HepG2 (cell line): Measurements from ENCODE around the gene NTN5. TPM values are rescaled to one million over a fixed set of nuclear protein-coding genes. Genes with fewer than 3 reads are reported as not detected.

Experiments
- ATAC-seq: fragments of 200-7000 bp; cut with Tn5 transposase; 3 replicates; pipeline ENCODE4 v1.9.1; 2020; ENCODE audit warnings: mild to moderate bottlenecking, moderate library complexity
- BruUV-seq: library from RNA; stranded (reverse); fragments of 400-500 nt; replicated peaks from 2 replicates; lab custom pipeline; 2021; lab: Mats Ljungman, UMichigan
- CTCF ChIA-PET: fragments of 300-600 bp; formaldehyde crosslinking; extraction: SDS; loops from one replicate; lab custom pipeline; 2021; ENCODE audit warnings: low total read pairs, inconsistent platforms, low intra/inter-chr PET ratio; lab: Yijun Ruan, JAX
- POLR2A ChIA-PET: fragments of 350-600 bp; sonication (Branson Sonifier 250); formaldehyde crosslinking; loops from one replicate; lab custom pipeline; 2020; ENCODE audit warnings: antibody characterized with exemption, inconsistent platforms; lab: Yijun Ruan, JAX
- DNase-seq: peaks from one replicate; pipeline ENCODE4 v3.0.0-alpha.2; 2015; ENCODE audit warnings: low spot score
- FAIRE-seq: peaks from 3 replicates; lab custom pipeline; 2011; peaks lifted over from hg19 to GRCh38; lab: Jason Lieb, UNC
- H2AFZ ChIP-seq: one replicate; pipeline ENCODE4 v1.6.1; 2011; ENCODE audit warnings: low read length, inconsistent platforms
- H3K27ac ChIP-seq: fragments of 300-600 bp; 3 replicates; pipeline ENCODE4 v1.8.0; 2011; ENCODE audit warnings: mixed run types, mild to moderate bottlenecking, mixed read lengths, low read length, inconsistent platforms; ENCODE audit not compliant: insufficient read depth; ENCODE audit errors: extremely low read length
- H3K27me3 ChIP-seq, 2 experiments: fragments of 200-600 bp in 1 of 2; 2 replicates in 1 of 2; 3 replicates in 1 of 2; pipeline versions ENCODE4 v1.6.0 to v1.8.0; 2011; ENCODE audit warnings: low read length in 2 of 2, mild to moderate bottlenecking in 2 of 2, moderate library complexity in 2 of 2, inconsistent platforms in 1 of 2; ENCODE audit not compliant: insufficient read depth in 2 of 2, control insufficient read depth in 1 of 2
- H3K36me3 ChIP-seq, 2 experiments: fragments of 200-600 bp in 1 of 2; replicated peaks in 1 of 2; 2 replicates in 1 of 2; 3 replicates in 1 of 2; pipeline versions ENCODE4 v1.5.1 to v1.8.0; 2011; ENCODE audit warnings: low read length in 2 of 2, inconsistent platforms in 1 of 2; ENCODE audit not compliant: insufficient read depth in 2 of 2, control insufficient read depth in 1 of 2
- H3K4me1 ChIP-seq: 2 replicates; pipeline ENCODE4 v1.5.1; 2012; ENCODE audit warnings: low read length, inconsistent platforms; ENCODE audit not compliant: insufficient read depth
- H3K4me2 ChIP-seq: 2 replicates; pipeline ENCODE4 v1.6.0; 2011; ENCODE audit warnings: low read depth, low read length, inconsistent platforms
- H3K4me3 ChIP-seq, 3 experiments: fragments of 200-600 bp in 1 of 3; sonication (generic), shearing (Covaris generic) in 1 of 3; replicated peaks in 1 of 3; 2 replicates each; pipeline ENCODE4 v1.5.1; 2011 to 2016; ENCODE audit warnings: low read length in 3 of 3, inconsistent platforms in 2 of 3, low read depth in 2 of 3, mild to moderate bottlenecking in 2 of 3, control low read depth in 1 of 3, mixed read lengths in 1 of 3; ENCODE audit not compliant: insufficient read depth in 1 of 3
- H3K79me2 ChIP-seq: one replicate; pipeline ENCODE4 v1.6.1; 2011; ENCODE audit warnings: low read length, inconsistent platforms; ENCODE audit not compliant: insufficient read depth
- H3K9ac ChIP-seq: 2 replicates; pipeline ENCODE4 v1.6.0; 2011; ENCODE audit warnings: mild to moderate bottlenecking, low read depth, low read length, inconsistent platforms; ENCODE audit not compliant: insufficient read depth
- H3K9me3 ChIP-seq: 2 replicates; pipeline ENCODE4 v1.5.1; 2012; ENCODE audit warnings: mild to moderate bottlenecking, low read length
- H4K20me1 ChIP-seq: 2 replicates; pipeline ENCODE4 v1.6.0; 2011; ENCODE audit warnings: inconsistent platforms, mild to moderate bottlenecking, low read length, moderate library complexity; ENCODE audit not compliant: insufficient read depth
- EP300 ChIP-seq, 3 experiments: sonication (generic) in 1 of 3; formaldehyde crosslinking in 1 of 3; IDR thresholded peaks; 2 replicates each; pipeline versions ENCODE4 v1.5.1 to v1.6.1; 2011 to 2020; ENCODE audit warnings: low read depth in 2 of 3, low read length in 2 of 3, borderline replicate concordance in 1 of 3, improper control_type of control experiment in 1 of 3, mild to moderate bottlenecking in 1 of 3, missing genetic modification reagents in 1 of 3, moderate library complexity in 1 of 3
- FOSL1 ChIP-seq: sonication (generic); formaldehyde crosslinking; IDR thresholded peaks from 2 replicates; pipeline ENCODE4 v1.9.0; 2021; ENCODE audit warnings: missing genetic modification reagents, borderline replicate concordance
- FOXP4 ChIP-seq: sonication (generic); formaldehyde crosslinking; IDR thresholded peaks from 2 replicates; pipeline ENCODE4 v1.4.0; 2020; ENCODE audit warnings: missing genetic modification reagents
- PHF8 ChIP-seq: sonication (generic); formaldehyde crosslinking; IDR thresholded peaks from 2 replicates; pipeline ENCODE4 v1.5.0; 2020; ENCODE audit warnings: missing genetic modification reagents
- THAP11 ChIP-seq: IDR thresholded peaks from 2 replicates; pipeline ENCODE4 v1.6.1; 2016; ENCODE audit warnings: missing biosample characterization, missing genetic modification reagents
- ZBTB7B ChIP-seq: sonication (generic); formaldehyde crosslinking; IDR thresholded peaks from 2 replicates; pipeline ENCODE4 v1.4.0; 2020; ENCODE audit warnings: missing genetic modification reagents
- ZNF564 ChIP-seq: sonication (generic); formaldehyde crosslinking; IDR thresholded peaks from 2 replicates; pipeline ENCODE4 v1.8.1; 2023; ENCODE audit warnings: mild to moderate bottlenecking, missing genetic modification reagents
- ZNF740 ChIP-seq: sonication (generic); formaldehyde crosslinking; IDR thresholded peaks from 2 replicates; pipeline ENCODE4 v1.4.0; 2020; ENCODE audit warnings: missing genetic modification reagents
- ZNF891 ChIP-seq: sonication (generic); formaldehyde crosslinking; IDR thresholded peaks from 2 replicates; pipeline ENCODE4 v1.5.0; 2020; ENCODE audit warnings: mild to moderate bottlenecking, missing genetic modification reagents
- ZSCAN31 ChIP-seq: sonication (generic); formaldehyde crosslinking; IDR thresholded peaks from 2 replicates; pipeline ENCODE4 v1.5.0; 2020; ENCODE audit warnings: low read depth, mild to moderate bottlenecking, missing genetic modification reagents
- WGBS: methylation state at CpG from one replicate; pipeline ENCODE4 v1.1.6; 2017; ENCODE audit warnings: low lambda C conversion rate; 5-methylcytosine and 5-hydroxymethylcytosine counted together
- in situ Hi-C: cut with HindIII; loops from 2 replicates; pipeline ENCODE4 v1.10.0; 2017; ENCODE audit warnings: low pct_unique_long_range_greater_than_20kb; ENCODE audit not compliant: extremely low pct_ligation_motif_present
- intact Hi-C: fragments of 100-400 bp; cut with micrococcal nuclease; formaldehyde crosslinking; loops from one replicate; pipeline ENCODE4 v1.10.0; 2022; ENCODE audit not compliant: unreplicated experiment
- polyA plus RNA-seq, 8 experiments: library from polyadenylated mRNA; depleted of rRNA in 3 of 8; stranded (reverse) in 7 of 8; unstranded in 1 of 8; fragments of >200 nt; fragmentation: Illumina TruSeq in 4 of 8; extraction: Trizol in 4 of 8; gene quantifications; 2 replicates each; pipeline versions ENCODE4 v1.2.1 to v1.2.3, GENCODE V29; 2011 to 2016; ENCODE audit warnings: low read depth in 4 of 8, missing spikeins in 1 of 8, mixed read lengths in 1 of 8; ENCODE audit not compliant: insufficient read depth in 1 of 8
- total RNA-seq, 5 experiments: library from RNA; depleted of rRNA; stranded (reverse); fragments of >200 nt; fragmentation: Illumina TruSeq; extraction: Trizol; gene quantifications; 2 replicates each; pipeline ENCODE4 v1.2.3, GENCODE V29; 2016; ENCODE audit warnings: low read depth in 1 of 5
- TF ChIP-seq, protein P1 (sequence below): sonication (generic); formaldehyde crosslinking; IDR thresholded peaks from 2 replicates; pipeline ENCODE4 v1.4.0; 2020; ENCODE audit warnings: missing genetic modification reagents, borderline replicate concordance

NTN5 gene
- total and polyA plus RNA-seq, 2 of the 13 experiments (the other 11 are each of a cell fraction or from before 2014, with no cell fraction given), result 0.05 TPM; not detected in 1

DNA sequence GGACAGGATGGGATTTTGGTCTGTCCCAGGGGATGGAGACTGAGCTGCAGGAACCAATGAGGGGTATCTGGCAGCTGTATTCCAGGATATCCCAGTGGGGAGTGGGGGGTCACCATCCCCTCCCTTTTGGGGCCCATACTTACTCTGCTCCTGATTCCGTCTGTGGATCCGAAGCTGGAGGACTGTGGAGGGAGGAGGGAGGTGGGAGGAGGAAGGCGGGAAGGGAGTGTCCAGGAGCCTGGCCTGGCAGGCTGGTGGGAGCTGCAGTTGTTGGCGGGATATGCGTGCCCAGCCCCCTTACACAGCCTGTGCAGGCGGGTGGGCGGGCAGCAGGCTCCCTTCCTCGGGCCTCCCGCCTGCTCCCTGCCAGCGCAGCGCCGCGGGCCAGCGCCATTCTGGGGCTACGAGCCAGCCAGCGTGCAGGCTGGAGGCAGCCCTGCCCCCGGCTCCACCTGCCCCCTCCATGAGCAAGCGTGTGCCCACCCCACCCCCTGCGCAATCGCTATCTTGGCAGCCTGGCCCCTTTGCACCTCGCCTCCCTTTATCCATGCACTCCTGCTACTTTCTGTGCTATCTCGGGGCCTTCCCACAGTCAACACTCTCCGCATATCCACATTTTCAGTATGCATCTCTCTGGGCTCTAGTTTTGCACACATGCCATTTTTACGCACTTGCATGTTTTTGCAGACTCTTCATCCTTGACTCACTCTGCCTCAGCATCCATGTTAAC is 43.9 kb upstream of the NTN5 start (continued):
- peak; percentile 78 for TF ChIP-seq ZBTB7B (CRISPR knock-in tag)
- TF ChIP-seq, all 625 proteins: peak for 18

DNA sequence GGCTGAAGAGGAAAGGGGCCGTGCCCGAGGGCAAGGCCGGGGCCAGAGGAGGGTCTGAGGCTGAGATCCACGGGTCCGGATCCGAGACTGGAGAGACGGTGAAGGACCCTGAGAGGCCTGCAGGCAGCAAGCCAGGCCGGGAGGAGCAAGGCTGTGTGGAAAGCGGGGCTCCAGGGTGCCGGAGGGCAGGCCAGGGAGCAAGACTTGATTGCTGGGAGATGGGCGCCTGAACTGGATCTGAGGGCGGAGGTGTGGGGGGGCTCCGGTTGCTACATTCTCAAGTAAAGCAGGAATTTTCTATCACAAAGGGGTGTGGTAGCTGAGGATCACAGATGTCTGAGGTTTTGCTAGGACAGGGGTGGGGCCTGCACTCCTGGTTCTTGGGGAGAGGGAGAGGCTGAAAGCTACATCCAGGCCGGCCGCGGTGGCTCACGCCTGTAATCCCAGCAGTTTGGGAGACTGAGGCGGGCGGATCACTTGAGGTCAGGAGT is 42.9 kb upstream of the NTN5 start:
- no peak for DNase-seq
- H3K27me3 ChIP-seq, result no peaks in the 10 kb centered on the region; a peak in 1 of 5 replicates
- no peaks in the 10 kb centered on the region for H4K20me1 ChIP-seq
- H3K9me3 ChIP-seq, result peaks cover 4% of the 10 kb centered on the region; the same call in 1 of the 2 replicates
- no TSS peak for BruUV-seq
- peak overlapping the region; percentile 87 for H3K9ac ChIP-seq
- H3K27ac ChIP-seq, result peak overlapping the region; percentile 91
- CTCF ChIA-PET, result no interaction called here
- H2AFZ ChIP-seq, result no peak overlapping the region
- peaks cover 5% of the 10 kb centered on the region for H3K79me2 ChIP-seq
- in situ Hi-C loops (no loop called here), intact Hi-C loops (no loop called here)
- H3K36me3 ChIP-seq, result no peaks in the 10 kb centered on the region
- POLR2A ChIA-PET, result interaction anchor here (0.6 to 6.3 kb wide), 11 partner anchors 20 to 97 kb away, joined by 3 to 40 read pairs (median 3); partner anchors contain the start of genes FUT2, RPL18 and SPHK2
- peak overlapping the region; percentile 60 to 88 (median 84) for H3K4me3 ChIP-seq
- 9% methylated on average over 19 of the region's 19 CpGs for WGBS
- H3K4me1 ChIP-seq, result peaks cover 60% of the 10 kb centered on the region
- peak overlapping the region; percentile 99 for H3K4me2 ChIP-seq
- no peak for FAIRE-seq
- ATAC-seq, result no peak
- TF ChIP-seq ZNF740 (peak; percentile 74; the same call in 1 of the 2 replicates), PHF8 (CRISPR knock-in tag) (peak; percentile 37), EP300 (IDR thresholded peaks at IDR 0.05; ENCODE audit: low read depth in 2 of 2, low read length in 2 of 2) (no peak), EP300 (CRISPR knock-in tag; IDR thresholded peaks at IDR 0.05; ENCODE audit: borderline replicate concordance) (no peak), FOXP4 (CRISPR knock-in tag) (no peak), ZSCAN31 (no peak), THAP11 (peak; percentile 14; the same call in 1 of the 2 replicates), ZNF564 (no peak), FOSL1 (CRISPR knock-in tag) (no peak), ZNF891 (CRISPR knock-in tag) (no peak)
- TF ChIP-seq, protein P1, sequence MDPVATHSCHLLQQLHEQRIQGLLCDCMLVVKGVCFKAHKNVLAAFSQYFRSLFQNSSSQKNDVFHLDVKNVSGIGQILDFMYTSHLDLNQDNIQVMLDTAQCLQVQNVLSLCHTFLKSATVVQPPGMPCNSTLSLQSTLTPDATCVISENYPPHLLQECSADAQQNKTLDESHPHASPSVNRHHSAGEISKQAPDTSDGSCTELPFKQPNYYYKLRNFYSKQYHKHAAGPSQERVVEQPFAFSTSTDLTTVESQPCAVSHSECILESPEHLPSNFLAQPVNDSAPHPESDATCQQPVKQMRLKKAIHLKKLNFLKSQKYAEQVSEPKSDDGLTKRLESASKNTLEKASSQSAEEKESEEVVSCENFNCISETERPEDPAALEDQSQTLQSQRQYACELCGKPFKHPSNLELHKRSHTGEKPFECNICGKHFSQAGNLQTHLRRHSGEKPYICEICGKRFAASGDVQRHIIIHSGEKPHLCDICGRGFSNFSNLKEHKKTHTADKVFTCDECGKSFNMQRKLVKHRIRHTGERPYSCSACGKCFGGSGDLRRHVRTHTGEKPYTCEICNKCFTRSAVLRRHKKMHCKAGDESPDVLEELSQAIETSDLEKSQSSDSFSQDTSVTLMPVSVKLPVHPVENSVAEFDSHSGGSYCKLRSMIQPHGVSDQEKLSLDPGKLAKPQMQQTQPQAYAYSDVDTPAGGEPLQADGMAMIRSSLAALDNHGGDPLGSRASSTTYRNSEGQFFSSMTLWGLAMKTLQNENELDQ (CRISPR knock-in tag), result no peak
